ENCODE measurements around the gene POLD2. TPM values are rescaled to one million over a fixed set of nuclear protein-coding genes. Genes with fewer than 3 reads are reported as not detected.

POLD2 gene
- total and polyA plus RNA-seq, 2 of the 13 experiments (the other 11 are each of a cell fraction or from before 2014, with no cell fraction given): 87.6 to 95.1 TPM

DNA sequence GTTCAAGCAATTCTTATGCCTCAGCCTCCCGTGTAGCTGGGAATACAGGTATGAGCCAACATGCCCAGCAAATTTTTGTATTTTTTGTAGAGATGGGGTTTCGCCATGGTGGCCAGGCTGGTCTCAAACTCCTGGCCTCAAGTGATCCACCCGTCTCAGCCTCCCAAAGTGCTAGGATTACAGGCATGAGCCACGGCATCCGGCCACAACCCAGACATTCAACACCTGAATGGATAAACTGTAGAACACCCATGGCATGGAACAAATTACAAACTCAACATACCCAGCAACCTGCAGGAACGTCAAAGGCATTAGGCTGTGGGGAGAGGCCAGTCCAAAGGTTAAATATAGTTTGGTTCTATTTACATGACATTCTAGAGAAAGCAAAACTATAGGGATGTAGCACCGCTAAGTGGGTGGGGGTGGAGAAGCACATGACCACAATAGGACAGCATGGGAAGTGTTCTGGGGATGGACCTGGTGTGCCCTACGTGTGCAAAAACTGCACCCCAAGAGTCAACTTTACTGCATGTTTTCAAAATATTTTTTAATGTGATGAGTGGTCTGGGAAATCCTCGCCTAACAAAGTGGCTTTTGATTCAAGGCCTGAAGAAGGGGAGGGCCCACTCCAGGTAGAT lies 51.5 kb downstream of the POLD2 start (continued):
- TF ChIP-seq HOMEZ (CRISPR knock-in tag; IDR thresholded peaks at IDR 0.05; ENCODE audit: low read depth): peak; percentile 34; the same call in 1 of the 2 replicates
- TF ChIP-seq ZNF782 (CRISPR knock-in tag; IDR thresholded peaks at IDR 0.05; ENCODE audit: borderline replicate concordance): no peak
- TF ChIP-seq TFDP1 (CRISPR knock-in tag; IDR thresholded peaks at IDR 0.05; ENCODE audit: borderline replicate concordance): no peak
- TF ChIP-seq ZNF256 (CRISPR knock-in tag; conservative IDR thresholded peaks at IDR 0.05): no peak
- no peak for TF ChIP-seq NR2F2 (IDR thresholded peaks at IDR 0.05; ENCODE audit: borderline replicate concordance, low read depth)
- TF ChIP-seq ZBTB38 (CRISPR knock-in tag; IDR thresholded peaks at IDR 0.05): no peak
- no peak for TF ChIP-seq ZKSCAN1 (IDR thresholded peaks at IDR 0.05; ENCODE audit: low read length)
- no peak for TF ChIP-seq TSC22D2 (CRISPR knock-in tag; IDR thresholded peaks at IDR 0.05; ENCODE audit: borderline replicate concordance)
- TF ChIP-seq ZNF260 (CRISPR knock-in tag; IDR thresholded peaks at IDR 0.05; ENCODE audit: borderline replicate concordance, low read depth): no peak
- no peak for TF ChIP-seq DBP (CRISPR knock-in tag; IDR thresholded peaks at IDR 0.05; ENCODE audit: not compliant biosample characterization)
- 0 out of 2 replicates have a peak, but pooled peaks have one; percentile 6 for TF ChIP-seq PATZ1 (CRISPR knock-in tag; IDR thresholded peaks at IDR 0.05)
- TF ChIP-seq HMG20A (CRISPR knock-in tag; IDR thresholded peaks at IDR 0.05; ENCODE audit: borderline replicate concordance): no peak
- TF ChIP-seq ZNF441 (CRISPR knock-in tag; IDR thresholded peaks at IDR 0.05; ENCODE audit: borderline replicate concordance): no peak
- no peak for TF ChIP-seq ZNF3 (CRISPR knock-in tag; IDR thresholded peaks at IDR 0.05)
- TF ChIP-seq, protein P1, sequence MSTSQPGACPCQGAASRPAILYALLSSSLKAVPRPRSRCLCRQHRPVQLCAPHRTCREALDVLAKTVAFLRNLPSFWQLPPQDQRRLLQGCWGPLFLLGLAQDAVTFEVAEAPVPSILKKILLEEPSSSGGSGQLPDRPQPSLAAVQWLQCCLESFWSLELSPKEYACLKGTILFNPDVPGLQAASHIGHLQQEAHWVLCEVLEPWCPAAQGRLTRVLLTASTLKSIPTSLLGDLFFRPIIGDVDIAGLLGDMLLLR (CRISPR knock-in tag; IDR thresholded peaks at IDR 0.05): no peak
- TF ChIP-seq ATF7 (IDR thresholded peaks at IDR 0.05): no peak
- TF ChIP-seq ATF7 (CRISPR knock-in tag; IDR thresholded peaks at IDR 0.05): 0 out of 2 replicates have a peak, but pooled peaks have one; percentile 38
- TF ChIP-seq HMGXB3 (CRISPR knock-in tag; IDR thresholded peaks at IDR 0.05; ENCODE audit: borderline replicate concordance): 0 out of 2 replicates have a peak, but pooled peaks have one; percentile 14
